T-helper 2 cell treated with Interferon-gamma antibody and Interleukin-4, amounts not matched to agents 5 μg/mL and 100 μg/mL, for 36 hours (primary cell): ENCODE results near the gene IRF8.

Experiments used
- DNase-seq: peaks from one replicate; pipeline ENCODE4 v3.0.0; 2021; ENCODE audit warnings: low spot score
- H3K27ac Mint-ChIP-seq: one replicate; pipeline ENCODE4 v1.8.0; 2021; ENCODE audit warnings: mild to moderate bottlenecking, mixed read lengths
- H3K27me3 Mint-ChIP-seq: one replicate; pipeline ENCODE4 v1.8.0; 2021; ENCODE audit warnings: low read depth, mixed read lengths
- H3K36me3 Mint-ChIP-seq: one replicate; pipeline ENCODE4 v1.8.0; 2021; ENCODE audit warnings: low read depth, mixed read lengths
- H3K4me1 Mint-ChIP-seq: one replicate; pipeline ENCODE4 v1.8.0; 2021; ENCODE audit warnings: low read depth, mixed read lengths
- H3K4me3 Mint-ChIP-seq: one replicate; pipeline ENCODE4 v1.8.0; 2022; ENCODE audit warnings: mild to moderate bottlenecking, moderate library complexity, mixed read lengths
- H3K9me3 Mint-ChIP-seq: one replicate; pipeline ENCODE4 v1.8.0; 2021; ENCODE audit warnings: mixed read lengths

IRF8 gene

DNA sequence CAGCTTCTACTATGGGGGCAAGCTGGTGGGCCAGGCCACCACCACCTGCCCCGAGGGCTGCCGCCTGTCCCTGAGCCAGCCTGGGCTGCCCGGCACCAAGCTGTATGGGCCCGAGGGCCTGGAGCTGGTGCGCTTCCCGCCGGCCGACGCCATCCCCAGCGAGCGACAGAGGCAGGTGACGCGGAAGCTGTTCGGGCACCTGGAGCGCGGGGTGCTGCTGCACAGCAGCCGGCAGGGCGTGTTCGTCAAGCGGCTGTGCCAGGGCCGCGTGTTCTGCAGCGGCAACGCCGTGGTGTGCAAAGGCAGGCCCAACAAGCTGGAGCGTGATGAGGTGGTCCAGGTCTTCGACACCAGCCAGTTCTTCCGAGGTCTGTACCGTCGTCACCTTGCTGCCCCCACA, 19.5 kb downstream of the IRF8 start:
- Mint-ChIP-seq H3K4me3 (no peak overlapping the region), H3K36me3 (peaks cover 2% of the 10 kb centered on the region), H3K27ac (no peak overlapping the region), H3K27me3 (no peaks in the 10 kb centered on the region), H3K9me3 (no peaks in the 10 kb centered on the region), H3K4me1 (no peaks in the 10 kb centered on the region)
- DNase-seq, result no peak

DNA sequence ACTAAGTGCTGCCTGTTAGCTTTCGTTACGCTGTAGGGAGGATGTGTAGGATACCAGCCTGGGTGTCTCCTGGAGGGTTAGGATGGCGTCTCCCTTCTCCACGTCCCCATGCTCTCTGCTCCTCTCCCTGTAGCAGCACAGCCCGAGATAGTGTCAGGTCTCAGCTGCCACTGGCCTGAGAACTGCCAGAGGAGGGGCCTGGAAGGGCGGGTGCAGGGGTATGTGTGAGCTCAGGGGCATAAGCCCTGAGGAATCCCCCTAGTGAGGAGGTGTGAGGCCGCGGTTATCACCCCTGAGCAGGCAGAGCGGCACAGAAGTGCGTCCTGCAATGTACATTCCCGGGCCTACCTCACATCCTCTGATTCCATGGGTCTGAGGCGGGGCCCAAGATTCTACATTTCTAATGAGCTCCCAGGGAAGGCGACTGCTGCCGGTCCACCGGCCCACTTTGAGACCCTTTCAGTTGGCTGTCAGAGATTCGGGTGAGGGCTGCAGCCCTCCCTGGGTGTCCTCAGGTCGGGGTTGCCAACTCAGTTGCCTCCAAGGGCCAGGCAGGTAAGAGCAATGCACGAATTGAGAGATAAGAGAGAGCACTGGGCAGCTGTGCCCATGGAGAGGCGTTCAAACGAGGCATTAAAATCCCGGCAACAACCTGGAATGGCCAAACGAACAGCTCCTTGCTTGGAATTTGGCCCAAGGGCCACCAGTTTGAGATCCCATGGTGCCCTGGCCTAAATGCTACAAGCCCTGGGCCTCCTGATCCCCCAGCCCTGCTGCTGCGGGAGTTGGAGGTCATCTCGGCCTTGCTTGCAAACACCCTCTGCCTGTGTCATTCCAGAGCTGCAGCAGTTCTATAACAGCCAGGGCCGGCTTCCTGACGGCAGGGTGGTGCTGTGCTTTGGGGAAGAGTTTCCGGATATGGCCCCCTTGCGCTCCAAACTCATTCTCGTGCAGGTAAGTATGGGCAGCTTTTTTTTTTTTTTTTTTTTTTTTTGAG, 20.6 kb downstream of the IRF8 start:
- Mint-ChIP-seq H3K27ac (no peak overlapping the region), H3K9me3 (no peaks in the 10 kb centered on the region), H3K27me3 (no peaks in the 10 kb centered on the region), H3K4me1 (no peaks in the 10 kb centered on the region), H3K4me3 (no peak overlapping the region), H3K36me3 (peaks cover 2% of the 10 kb centered on the region)
- no peak for DNase-seq

GRCh38 chr16:85921026-85921425, 22.1 kb downstream of the IRF8 start:
- Mint-ChIP-seq H3K27me3 (no peaks in the 10 kb centered on the region), H3K4me1 (no peaks in the 10 kb centered on the region), H3K36me3 (peaks cover 2% of the 10 kb centered on the region), H3K27ac (no peak overlapping the region), H3K4me3 (no peak overlapping the region), H3K9me3 (no peaks in the 10 kb centered on the region)
- DNase-seq, result no peak

DNA sequence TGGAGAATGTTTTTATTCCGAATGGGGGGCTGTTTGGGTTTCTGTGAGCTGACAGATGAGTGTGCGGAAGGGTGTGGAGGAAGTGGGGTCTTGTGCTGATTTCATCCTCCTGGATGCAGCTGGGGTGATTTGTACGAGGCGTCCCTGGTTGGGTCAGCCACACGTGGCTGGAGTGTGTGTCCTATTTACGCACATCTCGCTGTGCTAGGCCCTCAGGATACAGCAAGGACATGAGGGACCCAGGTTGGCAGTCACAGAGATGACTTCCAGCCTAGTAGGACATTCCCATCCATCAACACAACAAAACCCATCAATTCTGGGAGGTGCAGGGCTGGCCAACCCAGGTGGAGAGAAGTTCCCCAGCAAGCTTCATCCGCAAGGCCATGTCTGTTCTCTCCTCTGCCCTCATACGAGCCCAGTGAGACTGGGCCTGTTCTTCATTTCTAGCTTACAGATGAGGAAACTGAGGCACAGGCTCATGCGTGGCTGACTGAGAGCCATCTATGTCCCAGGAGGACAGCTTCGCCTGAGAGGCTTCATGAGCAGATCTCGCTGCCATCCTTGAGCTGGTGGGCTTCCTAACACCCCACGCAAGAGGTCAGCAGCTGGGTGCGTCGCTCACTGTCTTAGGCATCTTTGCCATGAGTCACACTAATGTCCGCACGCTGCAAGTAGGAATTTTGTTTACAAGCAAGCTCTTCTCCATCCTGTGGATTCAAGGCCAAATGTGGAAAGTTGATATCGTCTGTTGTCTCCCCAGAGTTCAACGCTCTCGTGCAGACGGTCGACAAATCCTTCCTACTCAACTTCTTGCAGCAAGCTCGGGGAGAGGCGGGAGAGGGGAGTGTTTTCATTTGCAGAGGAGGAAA, 24.4 kb downstream of the IRF8 start:
- peaks cover 2% of the 10 kb centered on the region for H3K36me3 Mint-ChIP-seq
- H3K4me1 Mint-ChIP-seq, result no peaks in the 10 kb centered on the region
- DNase-seq, result no peak
- H3K4me3 Mint-ChIP-seq, result no peak overlapping the region
- H3K27ac Mint-ChIP-seq, result no peak overlapping the region
- no peaks in the 10 kb centered on the region for H3K9me3 Mint-ChIP-seq
- peaks cover 1% of the 10 kb centered on the region for H3K27me3 Mint-ChIP-seq

DNA sequence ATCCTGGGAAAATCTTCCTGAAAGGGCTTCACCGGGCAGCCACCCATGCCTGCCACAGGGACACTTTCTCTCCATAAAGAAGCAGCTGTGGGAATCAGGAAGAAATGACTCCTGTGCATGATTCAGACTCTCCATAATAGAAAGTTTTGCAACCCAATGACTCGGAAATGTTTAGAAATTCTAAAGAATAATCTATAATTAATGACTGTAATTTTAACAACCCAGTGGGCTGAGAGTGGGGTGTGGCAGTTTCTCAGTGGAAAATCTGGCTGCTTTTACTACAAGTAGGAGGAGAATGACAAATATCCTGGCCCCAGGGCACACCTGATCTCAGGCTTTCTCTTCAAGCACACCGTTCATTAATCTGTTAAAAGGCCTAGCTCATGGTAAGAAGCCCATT, 25.7 kb downstream of the IRF8 start:
- peaks cover 2% of the 10 kb centered on the region for H3K36me3 Mint-ChIP-seq
- peak; percentile 27 for DNase-seq
- no peaks in the 10 kb centered on the region for H3K4me1 Mint-ChIP-seq
- no peaks in the 10 kb centered on the region for H3K9me3 Mint-ChIP-seq
- H3K27me3 Mint-ChIP-seq, result peaks cover 3% of the 10 kb centered on the region
- no peak overlapping the region for H3K4me3 Mint-ChIP-seq
- no peak overlapping the region for H3K27ac Mint-ChIP-seq

GRCh38 chr16:85926370-85926769, 27.4 kb downstream of the IRF8 start:
- Mint-ChIP-seq H3K4me3 (no peak overlapping the region), H3K27ac (no peak overlapping the region), H3K27me3 (peaks cover 6% of the 10 kb centered on the region), H3K9me3 (no peaks in the 10 kb centered on the region), H3K4me1 (no peaks in the 10 kb centered on the region), H3K36me3 (no peaks in the 10 kb centered on the region)
- no peak for DNase-seq

DNA sequence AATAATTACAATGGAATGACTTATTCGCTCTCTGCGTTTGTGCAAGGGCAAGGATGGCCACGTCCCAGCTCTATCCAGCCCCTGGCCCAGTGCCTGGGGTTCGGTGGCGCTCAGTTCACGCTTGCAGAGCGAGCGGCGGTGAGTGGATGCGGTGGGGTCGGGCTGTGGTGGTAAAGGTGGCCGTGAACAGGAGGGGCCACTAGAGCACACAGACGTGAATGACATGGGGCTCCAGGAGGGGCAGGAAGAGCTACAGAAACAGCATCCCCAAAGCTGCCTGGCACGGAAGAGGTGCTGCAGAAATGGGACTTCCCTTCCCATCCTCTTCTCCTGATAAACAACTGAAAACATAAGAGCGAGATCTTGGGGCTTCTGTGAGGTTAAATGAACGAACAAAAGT, 28.4 kb downstream of the IRF8 start:
- Mint-ChIP-seq H3K27me3 (peaks cover 6% of the 10 kb centered on the region), H3K9me3 (no peaks in the 10 kb centered on the region), H3K4me3 (no peak overlapping the region), H3K4me1 (no peaks in the 10 kb centered on the region), H3K27ac (no peak overlapping the region), H3K36me3 (no peaks in the 10 kb centered on the region)
- no peak for DNase-seq

- Mint-ChIP-seq H3K27ac (no peak overlapping the region), H3K27me3 (peaks cover 6% of the 10 kb centered on the region), H3K9me3 (no peaks in the 10 kb centered on the region), H3K4me3 (no peak overlapping the region), H3K36me3 (no peaks in the 10 kb centered on the region), H3K4me1 (no peaks in the 10 kb centered on the region)
- DNase-seq, result no peak
Observed at GRCh38 chr16:85927959-85928358, 29.0 kb downstream of the IRF8 start.

DNA sequence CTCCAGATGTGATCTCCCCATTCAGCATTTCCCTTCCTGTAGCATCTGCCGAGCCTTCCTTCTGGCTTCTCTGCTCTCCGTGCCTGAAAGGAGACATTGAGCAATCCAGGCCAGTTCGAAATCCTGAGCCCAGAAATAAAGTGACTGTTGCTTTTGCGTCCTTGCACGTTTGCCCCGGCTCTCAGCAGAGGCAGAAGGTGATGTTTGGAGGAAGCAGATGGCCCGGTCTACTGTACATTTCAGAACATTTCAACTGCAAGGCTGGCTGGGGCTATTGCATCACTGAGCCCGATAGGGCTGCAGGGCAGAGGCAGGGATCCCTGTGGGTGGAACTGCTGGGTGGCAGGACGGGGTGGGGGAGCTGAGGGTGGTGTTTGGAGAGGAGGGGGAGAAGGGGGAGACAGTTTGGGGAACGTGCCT, 29.4 kb downstream of the IRF8 start:
- Mint-ChIP-seq H3K4me3 (no peak overlapping the region), H3K36me3 (no peaks in the 10 kb centered on the region), H3K9me3 (no peaks in the 10 kb centered on the region), H3K27ac (no peak overlapping the region), H3K4me1 (no peaks in the 10 kb centered on the region), H3K27me3 (peaks cover 6% of the 10 kb centered on the region)
- no peak for DNase-seq

DNA sequence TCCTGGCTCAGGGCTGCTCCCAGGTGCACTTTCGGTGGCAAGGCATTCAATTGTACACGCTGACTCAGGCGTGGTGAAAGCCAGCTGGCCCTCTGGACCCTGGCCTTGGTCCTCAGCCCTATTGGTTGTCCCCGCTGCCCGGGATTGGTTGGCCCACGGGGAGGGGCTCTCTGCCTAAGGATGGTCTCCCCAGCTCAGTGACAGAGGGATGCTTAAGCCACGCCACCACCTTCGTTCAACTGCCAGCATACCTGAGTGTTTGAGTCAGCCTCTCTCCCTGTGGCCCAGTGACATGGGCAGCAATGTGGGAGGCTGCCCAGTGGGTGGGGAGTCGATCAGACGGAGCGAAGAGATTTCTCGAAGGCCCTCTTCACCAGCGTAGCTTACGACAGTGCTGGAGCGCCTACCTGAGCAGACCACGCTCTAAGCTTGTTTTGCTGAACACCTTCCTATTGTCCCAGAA, 30.3 kb downstream of the IRF8 start:
- DNase-seq, result no peak
- Mint-ChIP-seq H3K27me3 (peaks cover 6% of the 10 kb centered on the region), H3K4me3 (no peak overlapping the region), H3K9me3 (no peaks in the 10 kb centered on the region), H3K36me3 (no peaks in the 10 kb centered on the region), H3K27ac (no peak overlapping the region), H3K4me1 (no peaks in the 10 kb centered on the region)

GRCh38 chr16:85930301-85930700, 31.3 kb downstream of the IRF8 start:
- no peak overlapping the region for H3K4me3 Mint-ChIP-seq
- DNase-seq, result no peak
- H3K9me3 Mint-ChIP-seq, result no peaks in the 10 kb centered on the region
- H3K36me3 Mint-ChIP-seq, result no peaks in the 10 kb centered on the region
- peaks cover 6% of the 10 kb centered on the region for H3K27me3 Mint-ChIP-seq
- no peak overlapping the region for H3K27ac Mint-ChIP-seq
- H3K4me1 Mint-ChIP-seq, result peaks cover 8% of the 10 kb centered on the region

GRCh38 chr16:85931596-85932402, 32.8 kb downstream of the IRF8 start:
- no peaks in the 10 kb centered on the region for H3K36me3 Mint-ChIP-seq
- H3K4me3 Mint-ChIP-seq, result no peak overlapping the region
- no peak for DNase-seq
- H3K27ac Mint-ChIP-seq, result no peak overlapping the region
- peaks cover 23% of the 10 kb centered on the region for H3K4me1 Mint-ChIP-seq
- peaks cover 6% of the 10 kb centered on the region for H3K27me3 Mint-ChIP-seq
- no peaks in the 10 kb centered on the region for H3K9me3 Mint-ChIP-seq

DNA sequence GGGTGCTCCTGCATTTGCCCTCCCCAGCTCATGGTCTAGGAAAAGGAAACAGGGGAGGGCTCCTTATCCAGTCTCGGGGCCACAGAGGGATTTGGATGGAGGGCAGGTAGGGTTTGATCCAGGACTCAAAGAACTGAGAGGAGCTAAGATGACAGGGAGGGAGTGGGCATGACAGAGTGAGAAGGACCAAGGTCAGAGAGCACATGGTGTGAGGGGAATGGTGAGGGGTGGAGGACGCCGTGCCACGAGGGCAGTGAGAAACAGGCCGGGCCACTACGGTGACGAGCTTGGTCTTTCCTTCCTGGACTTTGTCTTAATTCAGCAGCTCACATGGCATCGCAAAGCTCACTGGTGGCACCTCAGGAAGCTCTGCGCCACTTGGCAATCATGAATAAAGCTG, 35.2 kb downstream of the IRF8 start:
- no peak for DNase-seq
- no peak overlapping the region for H3K27ac Mint-ChIP-seq
- H3K36me3 Mint-ChIP-seq, result peaks cover 3% of the 10 kb centered on the region
- no peak overlapping the region for H3K4me3 Mint-ChIP-seq
- no peaks in the 10 kb centered on the region for H3K9me3 Mint-ChIP-seq
- peaks cover 4% of the 10 kb centered on the region for H3K27me3 Mint-ChIP-seq
- H3K4me1 Mint-ChIP-seq, result peaks cover 30% of the 10 kb centered on the region
